Panc1 (cell line): Measurements from ENCODE around the gene EVL.

Source experiments
- POLR2AphosphoS5 ChIP-seq: IDR thresholded peaks from 2 replicates; pipeline ENCODE4 v1.6.1; 2012; ENCODE audit warnings: mild to moderate bottlenecking, low read depth, low read length, moderate library complexity
- SIN3A ChIP-seq: IDR thresholded peaks from 2 replicates; pipeline ENCODE4 v1.6.1; 2012; ENCODE audit warnings: low read depth, mild to moderate bottlenecking, low read length, moderate library complexity, borderline replicate concordance; ENCODE audit not compliant: insufficient read depth
- TCF7L2 ChIP-seq: IDR thresholded peaks from 2 replicates; pipeline ENCODE4 v1.6.1; 2011; ENCODE audit warnings: mild to moderate bottlenecking, low read depth, low read length, inconsistent platforms
- TF ChIP-seq, protein P1 (sequence below): fragments of 450-650 bp; IDR thresholded peaks from 2 replicates; pipeline ENCODE4 v1.5.1; 2017; ENCODE audit warnings: mild to moderate bottlenecking
- TF ChIP-seq, protein P2 (sequence below), 2 experiments: IDR thresholded peaks; 2 replicates each; pipeline ENCODE4 v1.6.1; 2011 to 2012; ENCODE audit warnings: low read depth in 2 of 2, control low read depth in 1 of 2, low read length in 1 of 2, mild to moderate bottlenecking in 1 of 2, moderate library complexity in 1 of 2; ENCODE audit not compliant: insufficient read depth in 1 of 2

DNA sequence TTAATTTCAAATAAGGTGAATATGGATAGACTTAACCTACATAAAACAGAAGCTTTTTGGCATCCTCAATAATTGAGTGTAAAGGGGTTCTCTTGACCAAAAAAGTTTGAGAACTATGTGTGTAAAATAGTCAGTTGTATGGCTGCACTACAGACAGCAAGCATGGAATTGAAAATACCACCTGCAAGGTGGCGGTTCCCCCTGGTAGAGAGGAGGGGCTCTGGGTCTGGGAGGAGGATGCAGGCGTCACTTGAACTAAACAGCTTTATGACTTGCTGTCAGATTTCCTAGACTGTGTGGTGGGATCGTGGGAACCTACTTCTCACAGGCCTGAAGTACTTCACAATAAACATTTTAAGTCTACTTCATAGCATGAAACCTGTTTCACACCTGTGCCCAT lies 6.3 kb downstream of the EVL start:
- TF ChIP-seq, protein P1, sequence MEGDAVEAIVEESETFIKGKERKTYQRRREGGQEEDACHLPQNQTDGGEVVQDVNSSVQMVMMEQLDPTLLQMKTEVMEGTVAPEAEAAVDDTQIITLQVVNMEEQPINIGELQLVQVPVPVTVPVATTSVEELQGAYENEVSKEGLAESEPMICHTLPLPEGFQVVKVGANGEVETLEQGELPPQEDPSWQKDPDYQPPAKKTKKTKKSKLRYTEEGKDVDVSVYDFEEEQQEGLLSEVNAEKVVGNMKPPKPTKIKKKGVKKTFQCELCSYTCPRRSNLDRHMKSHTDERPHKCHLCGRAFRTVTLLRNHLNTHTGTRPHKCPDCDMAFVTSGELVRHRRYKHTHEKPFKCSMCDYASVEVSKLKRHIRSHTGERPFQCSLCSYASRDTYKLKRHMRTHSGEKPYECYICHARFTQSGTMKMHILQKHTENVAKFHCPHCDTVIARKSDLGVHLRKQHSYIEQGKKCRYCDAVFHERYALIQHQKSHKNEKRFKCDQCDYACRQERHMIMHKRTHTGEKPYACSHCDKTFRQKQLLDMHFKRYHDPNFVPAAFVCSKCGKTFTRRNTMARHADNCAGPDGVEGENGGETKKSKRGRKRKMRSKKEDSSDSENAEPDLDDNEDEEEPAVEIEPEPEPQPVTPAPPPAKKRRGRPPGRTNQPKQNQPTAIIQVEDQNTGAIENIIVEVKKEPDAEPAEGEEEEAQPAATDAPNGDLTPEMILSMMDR = no peak
- TF ChIP-seq, protein P2, sequence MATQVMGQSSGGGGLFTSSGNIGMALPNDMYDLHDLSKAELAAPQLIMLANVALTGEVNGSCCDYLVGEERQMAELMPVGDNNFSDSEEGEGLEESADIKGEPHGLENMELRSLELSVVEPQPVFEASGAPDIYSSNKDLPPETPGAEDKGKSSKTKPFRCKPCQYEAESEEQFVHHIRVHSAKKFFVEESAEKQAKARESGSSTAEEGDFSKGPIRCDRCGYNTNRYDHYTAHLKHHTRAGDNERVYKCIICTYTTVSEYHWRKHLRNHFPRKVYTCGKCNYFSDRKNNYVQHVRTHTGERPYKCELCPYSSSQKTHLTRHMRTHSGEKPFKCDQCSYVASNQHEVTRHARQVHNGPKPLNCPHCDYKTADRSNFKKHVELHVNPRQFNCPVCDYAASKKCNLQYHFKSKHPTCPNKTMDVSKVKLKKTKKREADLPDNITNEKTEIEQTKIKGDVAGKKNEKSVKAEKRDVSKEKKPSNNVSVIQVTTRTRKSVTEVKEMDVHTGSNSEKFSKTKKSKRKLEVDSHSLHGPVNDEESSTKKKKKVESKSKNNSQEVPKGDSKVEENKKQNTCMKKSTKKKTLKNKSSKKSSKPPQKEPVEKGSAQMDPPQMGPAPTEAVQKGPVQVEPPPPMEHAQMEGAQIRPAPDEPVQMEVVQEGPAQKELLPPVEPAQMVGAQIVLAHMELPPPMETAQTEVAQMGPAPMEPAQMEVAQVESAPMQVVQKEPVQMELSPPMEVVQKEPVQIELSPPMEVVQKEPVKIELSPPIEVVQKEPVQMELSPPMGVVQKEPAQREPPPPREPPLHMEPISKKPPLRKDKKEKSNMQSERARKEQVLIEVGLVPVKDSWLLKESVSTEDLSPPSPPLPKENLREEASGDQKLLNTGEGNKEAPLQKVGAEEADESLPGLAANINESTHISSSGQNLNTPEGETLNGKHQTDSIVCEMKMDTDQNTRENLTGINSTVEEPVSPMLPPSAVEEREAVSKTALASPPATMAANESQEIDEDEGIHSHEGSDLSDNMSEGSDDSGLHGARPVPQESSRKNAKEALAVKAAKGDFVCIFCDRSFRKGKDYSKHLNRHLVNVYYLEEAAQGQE (IDR thresholded peaks at IDR 0.05; ENCODE audit: insufficient read depth in 1 of 2, low read depth in 2 of 2, low read length in 1 of 2) = no peak
- TF ChIP-seq TCF7L2 (no peak), SIN3A (no peak), POLR2AphosphoS5 (no peak)
